H9 (cell line): Measurements from ENCODE around the gene ITGA11. TPM values are rescaled to one million over a fixed set of nuclear protein-coding genes. Genes with fewer than 3 reads are reported as not detected.

ENCODE experiments used
- DNase-seq: peaks from one replicate; pipeline ENCODE4 v3.0.0-alpha.2; 2017
- H2AFZ ChIP-seq: one replicate; pipeline ENCODE4 v1.6.1; 2013; ENCODE audit warnings: mild to moderate bottlenecking, low read length, control low read depth, moderate library complexity
- H2AK5ac ChIP-seq: 2 replicates; pipeline ENCODE4 v1.6.1; 2013; ENCODE audit warnings: low read length, control low read depth, mixed read lengths; ENCODE audit not compliant: insufficient read length
- H2BK120ac ChIP-seq: one replicate; pipeline ENCODE4 v1.6.1; 2013; ENCODE audit warnings: low read depth, mild to moderate bottlenecking, low read length, control low read depth, inconsistent platforms; ENCODE audit not compliant: poor library complexity, severe bottlenecking
- H2BK12ac ChIP-seq: 2 replicates; pipeline ENCODE4 v1.6.1; 2013; ENCODE audit warnings: low read length, control low read depth, mixed read lengths, low read depth; ENCODE audit not compliant: insufficient read length
- H2BK15ac ChIP-seq: 2 replicates; pipeline ENCODE4 v1.6.1; 2013; ENCODE audit warnings: low read depth, low read length, control low read depth
- H2BK20ac ChIP-seq: one replicate; pipeline ENCODE4 v1.6.1; 2013; ENCODE audit warnings: low read depth, mild to moderate bottlenecking, low read length, control low read depth, inconsistent platforms; ENCODE audit not compliant: poor library complexity, severe bottlenecking
- H2BK5ac ChIP-seq: 2 replicates; pipeline ENCODE4 v1.6.1; 2013; ENCODE audit warnings: low read length, control low read depth, mixed read lengths; ENCODE audit not compliant: insufficient read length
- H3K14ac ChIP-seq: 2 replicates; pipeline ENCODE4 v1.6.1; 2013; ENCODE audit warnings: low read length, control low read depth; ENCODE audit not compliant: insufficient read depth
- H3K18ac ChIP-seq: 2 replicates; pipeline ENCODE4 v1.6.1; 2013; ENCODE audit warnings: low read depth, mild to moderate bottlenecking, mixed read lengths, low read length, control low read depth; ENCODE audit not compliant: insufficient read length
- H3K23ac ChIP-seq: 2 replicates; pipeline ENCODE4 v1.6.1; 2013; ENCODE audit warnings: low read length, control low read depth, mixed read lengths, low read depth; ENCODE audit not compliant: insufficient read length
- H3K23me2 ChIP-seq: 2 replicates; pipeline ENCODE4 v1.6.1; 2013; ENCODE audit warnings: low read depth, mild to moderate bottlenecking, mixed read lengths, low read length, control low read depth; ENCODE audit not compliant: insufficient read length, poor library complexity, severe bottlenecking
- H3K27ac ChIP-seq: 2 replicates; pipeline ENCODE4 v1.5.1; 2013; ENCODE audit warnings: low read length, control low read depth, mixed read lengths, low read depth; ENCODE audit not compliant: insufficient read length
- H3K27me3 ChIP-seq: 2 replicates; pipeline ENCODE4 v1.6.1; 2013; ENCODE audit warnings: low read length, control low read depth, inconsistent platforms; ENCODE audit not compliant: insufficient read depth
- H3K4ac ChIP-seq: 2 replicates; pipeline ENCODE4 v1.6.1; 2013; ENCODE audit warnings: low read depth, mild to moderate bottlenecking, control low read depth, inconsistent platforms, low read length, moderate library complexity
- H3K4me1 ChIP-seq: 2 replicates; pipeline ENCODE4 v1.6.1; 2013; ENCODE audit warnings: low read length, control low read depth, inconsistent platforms; ENCODE audit not compliant: insufficient read depth
- H3K4me2 ChIP-seq: 2 replicates; pipeline ENCODE4 v1.6.1; 2013; ENCODE audit warnings: low read length, control low read depth, mixed read lengths; ENCODE audit not compliant: insufficient read length, insufficient read depth
- H3K56ac ChIP-seq: 2 replicates; pipeline ENCODE4 v1.6.1; 2013; ENCODE audit warnings: low read depth, mild to moderate bottlenecking, mixed read lengths, low read length, control low read depth; ENCODE audit not compliant: insufficient read length
- H3K79me1 ChIP-seq: 2 replicates; pipeline ENCODE4 v1.6.1; 2013; ENCODE audit warnings: low read depth, mild to moderate bottlenecking, moderate library complexity, low read length, control low read depth, inconsistent platforms; ENCODE audit not compliant: insufficient read depth, poor library complexity, severe bottlenecking
- H3K79me2 ChIP-seq: 2 replicates; pipeline ENCODE4 v1.6.1; 2013; ENCODE audit warnings: low read length, control low read depth, inconsistent platforms; ENCODE audit not compliant: insufficient read depth
- H3K9ac ChIP-seq: 2 replicates; pipeline ENCODE4 v1.6.1; 2013; ENCODE audit warnings: low read length, control low read depth, mixed read lengths; ENCODE audit not compliant: insufficient read length; ENCODE audit errors: extremely low read depth
- H3K9me3 ChIP-seq: one replicate; pipeline ENCODE4 v1.6.1; 2013; ENCODE audit warnings: low read depth, low read length, inconsistent platforms; ENCODE audit not compliant: control insufficient read depth
- H3T11ph ChIP-seq: one replicate; pipeline ENCODE4 v1.6.1; 2013; ENCODE audit warnings: mild to moderate bottlenecking, low read length, control low read depth, inconsistent platforms
- H4K20me1 ChIP-seq: one replicate; pipeline ENCODE4 v1.6.1; 2013; ENCODE audit not compliant: control insufficient read depth, insufficient read length, insufficient read depth
- H4K5ac ChIP-seq: 2 replicates; pipeline ENCODE4 v1.6.1; 2013; ENCODE audit warnings: low read depth, mild to moderate bottlenecking, mixed read lengths, low read length, control low read depth; ENCODE audit not compliant: insufficient read length
- H4K8ac ChIP-seq: replicated peaks from 2 replicates; pipeline ENCODE4 v1.6.1; 2013; ENCODE audit warnings: low read length, control low read depth, mixed read lengths, low read depth; ENCODE audit not compliant: insufficient read length
- H4K91ac ChIP-seq: 2 replicates; pipeline ENCODE4 v1.6.1; 2013; ENCODE audit warnings: low read depth, mild to moderate bottlenecking, moderate library complexity, mixed read lengths, low read length, control low read depth; ENCODE audit not compliant: insufficient read length
- H3K27ac Mint-ChIP-seq, 3 experiments: 2 replicates in 2 of 3; 3 replicates in 1 of 3; pipeline ENCODE4 v1.8.0; 2020 to 2021; ENCODE audit warnings: mixed read lengths in 3 of 3, mild to moderate bottlenecking in 1 of 3, moderate library complexity in 1 of 3
- H3K27me3 Mint-ChIP-seq: 2 replicates; pipeline ENCODE4 v1.8.0; 2021; ENCODE audit warnings: low read depth, mild to moderate bottlenecking, moderate library complexity, mixed read lengths
- H3K36me3 Mint-ChIP-seq, 3 experiments: 2 replicates in 2 of 3; 3 replicates in 1 of 3; pipeline ENCODE4 v1.8.0; 2020 to 2021; ENCODE audit warnings: low read depth in 3 of 3, mixed read lengths in 3 of 3; ENCODE audit not compliant: insufficient read depth in 1 of 3
- H3K4me1 Mint-ChIP-seq, 2 experiments: 2 replicates each; pipeline ENCODE4 v1.8.0; 2020; ENCODE audit warnings: mixed read lengths in 2 of 2
- H3K4me3 Mint-ChIP-seq, 2 experiments: 2 replicates in 1 of 2; 3 replicates in 1 of 2; pipeline ENCODE4 v1.8.0; 2020 to 2021; ENCODE audit warnings: mild to moderate bottlenecking in 2 of 2, mixed read lengths in 2 of 2, moderate library complexity in 1 of 2
- H3K9me3 Mint-ChIP-seq, 2 experiments: 2 replicates in 1 of 2; 3 replicates in 1 of 2; pipeline ENCODE4 v1.8.0; 2020; ENCODE audit warnings: mild to moderate bottlenecking in 2 of 2, mixed read lengths in 2 of 2, moderate library complexity in 1 of 2
- WGBS: extraction: QIAGEN DNeasy Blood & Tissue Kit; methylation state at CpG from one replicate; pipeline ENCODE4 v1.1.7; 2013; ENCODE audit warnings: missing lambda C conversion rate, low lambda C conversion rate, mixed read lengths; ENCODE audit not compliant: insufficient read length; ENCODE audit errors: extremely low coverage; 5-methylcytosine and 5-hydroxymethylcytosine counted together
- total RNA-seq: library from RNA; stranded (reverse); gene quantifications from 2 replicates; pipeline ENCODE4 v1.2.1, GENCODE V29; 2021
- TF ChIP-seq, protein P1 (sequence below): fragments of 200-600 bp; sonication (generic); conservative IDR thresholded peaks from 3 replicates; pipeline ENCODE4 v1.8.0; 2021; ENCODE audit warnings: antibody characterized with exemption, mild to moderate bottlenecking

The ITGA11 gene
- total RNA-seq, 1 experiment from 2014 or later: 0.07 TPM

DNA sequence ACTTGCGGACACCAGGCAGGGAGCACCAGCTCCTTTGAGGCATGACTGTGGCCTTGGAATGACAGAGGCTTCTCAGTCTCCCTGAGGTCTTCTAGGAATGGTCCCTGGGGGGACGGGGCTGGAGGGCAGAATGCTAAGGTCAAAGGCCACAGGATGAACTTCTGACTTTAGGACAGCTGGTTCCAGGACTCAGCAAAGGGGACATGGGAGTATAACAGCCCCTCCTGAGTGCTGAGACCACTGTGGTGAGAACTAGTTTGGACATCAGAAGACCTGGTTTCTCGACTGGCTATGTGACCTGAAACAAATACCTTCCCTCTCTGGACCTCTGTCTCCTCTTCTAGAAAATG is 17.8 kb downstream of the ITGA11 start:
- no peaks in the 10 kb centered on the region for H3K23me2 ChIP-seq
- Mint-ChIP-seq H3K4me3 (no peak overlapping the region), H3K27me3 (peaks cover 18% of the 10 kb centered on the region), H3K27ac (no peak overlapping the region), H3K9me3 (no peaks in the 10 kb centered on the region), H3K36me3 (no peaks in the 10 kb centered on the region), H3K4me1 (peaks cover 2 to 9% of the 10 kb centered on the region in 2 experiments; a peak in 3 of 4 replicates)
- no peak overlapping the region for H3K4ac ChIP-seq
- no peak overlapping the region for H2BK5ac ChIP-seq
- no peak overlapping the region for H3K4me2 ChIP-seq
- H4K91ac ChIP-seq: no peak overlapping the region
- H2AK5ac ChIP-seq: no peak overlapping the region
- no peak overlapping the region for H3K23ac ChIP-seq
- H3K79me1 ChIP-seq: no peaks in the 10 kb centered on the region
- no peak overlapping the region for H4K5ac ChIP-seq
- H3K14ac ChIP-seq: no peak overlapping the region
- no peak overlapping the region for H2BK12ac ChIP-seq
- DNase-seq: peak; percentile 10
- H3K9me3 ChIP-seq: no peaks in the 10 kb centered on the region
- H4K20me1 ChIP-seq: no peaks in the 10 kb centered on the region
- H3K27me3 ChIP-seq: no peaks in the 10 kb centered on the region
- H3K79me2 ChIP-seq: no peaks in the 10 kb centered on the region
- WGBS: no CpG with 5 or more reads among the region's 3 CpGs
- no peak overlapping the region for H3K27ac ChIP-seq
- no peak overlapping the region for H4K8ac ChIP-seq
- TF ChIP-seq, protein P1, sequence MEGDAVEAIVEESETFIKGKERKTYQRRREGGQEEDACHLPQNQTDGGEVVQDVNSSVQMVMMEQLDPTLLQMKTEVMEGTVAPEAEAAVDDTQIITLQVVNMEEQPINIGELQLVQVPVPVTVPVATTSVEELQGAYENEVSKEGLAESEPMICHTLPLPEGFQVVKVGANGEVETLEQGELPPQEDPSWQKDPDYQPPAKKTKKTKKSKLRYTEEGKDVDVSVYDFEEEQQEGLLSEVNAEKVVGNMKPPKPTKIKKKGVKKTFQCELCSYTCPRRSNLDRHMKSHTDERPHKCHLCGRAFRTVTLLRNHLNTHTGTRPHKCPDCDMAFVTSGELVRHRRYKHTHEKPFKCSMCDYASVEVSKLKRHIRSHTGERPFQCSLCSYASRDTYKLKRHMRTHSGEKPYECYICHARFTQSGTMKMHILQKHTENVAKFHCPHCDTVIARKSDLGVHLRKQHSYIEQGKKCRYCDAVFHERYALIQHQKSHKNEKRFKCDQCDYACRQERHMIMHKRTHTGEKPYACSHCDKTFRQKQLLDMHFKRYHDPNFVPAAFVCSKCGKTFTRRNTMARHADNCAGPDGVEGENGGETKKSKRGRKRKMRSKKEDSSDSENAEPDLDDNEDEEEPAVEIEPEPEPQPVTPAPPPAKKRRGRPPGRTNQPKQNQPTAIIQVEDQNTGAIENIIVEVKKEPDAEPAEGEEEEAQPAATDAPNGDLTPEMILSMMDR: no peak
- no peak overlapping the region for H3T11ph ChIP-seq
- no peak overlapping the region for H2BK120ac ChIP-seq
- no peak overlapping the region for H3K9ac ChIP-seq
- no peak overlapping the region for H3K18ac ChIP-seq
- no peak overlapping the region for H2BK15ac ChIP-seq
- H2AFZ ChIP-seq: no peak overlapping the region
- no peak overlapping the region for H3K56ac ChIP-seq
- H3K4me1 ChIP-seq: no peaks in the 10 kb centered on the region
- no peak overlapping the region for H2BK20ac ChIP-seq
